Stimulated activated CD8-positive, alpha-beta memory T cell treated with anti-CD3 and anti-CD28 coated beads, Interleukin-15, amount 100 ng/mL, for 48 hours (primary cell): ENCODE data around the gene TMEM181.
"Not testable (repeated sequence)": the region's sequence is repeated elsewhere in the genome, so short reads cannot be mapped to it uniquely, and the experiment has no call there.

Experiments used
- DNase-seq, 2 donors: peaks; one replicate each; pipeline ENCODE4 v3.0.0-alpha.2; 2020; ENCODE audit warnings: low read depth in 2 of 2

The TMEM181 gene, protein sequence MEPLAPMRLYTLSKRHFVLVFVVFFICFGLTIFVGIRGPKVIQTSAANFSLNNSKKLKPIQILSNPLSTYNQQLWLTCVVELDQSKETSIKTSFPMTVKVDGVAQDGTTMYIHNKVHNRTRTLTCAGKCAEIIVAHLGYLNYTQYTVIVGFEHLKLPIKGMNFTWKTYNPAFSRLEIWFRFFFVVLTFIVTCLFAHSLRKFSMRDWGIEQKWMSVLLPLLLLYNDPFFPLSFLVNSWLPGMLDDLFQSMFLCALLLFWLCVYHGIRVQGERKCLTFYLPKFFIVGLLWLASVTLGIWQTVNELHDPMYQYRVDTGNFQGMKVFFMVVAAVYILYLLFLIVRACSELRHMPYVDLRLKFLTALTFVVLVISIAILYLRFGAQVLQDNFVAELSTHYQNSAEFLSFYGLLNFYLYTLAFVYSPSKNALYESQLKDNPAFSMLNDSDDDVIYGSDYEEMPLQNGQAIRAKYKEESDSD

DNA sequence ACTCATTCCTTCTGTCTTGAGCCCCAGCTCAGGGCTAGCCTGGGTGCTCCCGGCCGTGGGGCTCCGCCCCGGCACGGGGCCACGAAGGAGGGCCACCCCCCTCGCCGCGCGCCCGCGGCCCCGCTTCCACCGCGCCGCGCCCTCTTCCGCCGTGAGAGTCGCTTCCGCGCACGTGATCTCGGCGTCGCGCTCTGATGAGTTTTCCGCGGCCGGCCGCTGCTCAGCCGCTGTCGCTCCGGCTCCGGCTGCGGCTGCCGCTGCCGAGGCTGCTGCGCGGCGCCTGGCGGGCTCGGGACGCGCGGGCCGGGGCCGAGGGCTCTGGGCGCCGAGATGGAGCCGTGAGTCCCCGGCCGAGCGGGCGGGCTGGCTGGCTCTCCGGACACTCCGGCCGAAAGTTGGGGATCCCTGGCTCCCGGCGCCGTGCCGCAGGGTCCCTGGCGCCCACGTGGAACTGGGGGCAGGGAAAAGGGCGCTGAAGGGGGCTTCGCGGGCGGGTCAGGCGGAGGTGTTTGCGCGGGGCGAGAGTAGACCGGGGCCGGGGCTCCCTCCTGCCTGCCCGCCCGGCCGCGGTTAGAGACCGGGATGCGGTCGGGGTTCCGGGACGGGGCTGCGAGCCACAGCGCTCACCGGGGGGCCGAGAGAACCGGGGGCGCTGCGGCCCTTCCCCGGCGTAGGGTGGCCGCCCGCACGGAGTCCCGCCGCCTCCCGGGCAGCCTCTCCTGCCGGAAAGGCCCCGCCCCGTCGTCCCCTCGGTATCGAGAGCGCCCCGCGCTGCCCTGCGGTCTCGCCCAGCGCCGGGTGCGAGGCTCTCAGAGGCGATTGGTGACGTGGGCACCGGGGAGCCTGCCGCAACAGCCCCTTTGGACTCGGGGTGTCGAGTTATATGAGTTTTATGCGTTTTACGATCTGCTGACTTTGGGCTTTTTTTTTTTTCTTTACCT, at the start of gene TMEM181:
Gene TMEM181 (plus strand): TSS at position 197 of the 941 bp plus-strand sequence. CDS start 134 bp downstream, at position 331.
- DNase-seq: peak; percentile 77 to 80

DNA sequence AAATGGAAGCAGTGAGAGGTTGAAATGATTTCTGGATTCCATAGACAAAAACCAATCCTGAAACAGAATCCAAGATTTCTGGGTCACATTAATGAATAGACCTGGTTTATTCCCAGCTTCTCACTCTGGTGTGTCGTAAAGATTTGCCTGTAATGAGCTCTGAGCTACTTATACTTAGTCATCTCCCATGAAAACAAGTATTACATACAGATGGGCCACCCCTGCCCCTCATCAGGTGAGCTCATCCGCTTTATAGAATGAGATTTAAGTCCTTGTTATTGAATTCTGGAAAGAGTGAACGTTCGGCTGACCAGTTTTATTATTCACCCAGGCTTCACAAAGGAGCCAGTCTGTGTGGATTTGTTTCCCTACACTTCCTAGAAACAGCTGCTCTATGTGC, 47.1 kb upstream of the TMEM181 start:
- no peak for DNase-seq

DNA sequence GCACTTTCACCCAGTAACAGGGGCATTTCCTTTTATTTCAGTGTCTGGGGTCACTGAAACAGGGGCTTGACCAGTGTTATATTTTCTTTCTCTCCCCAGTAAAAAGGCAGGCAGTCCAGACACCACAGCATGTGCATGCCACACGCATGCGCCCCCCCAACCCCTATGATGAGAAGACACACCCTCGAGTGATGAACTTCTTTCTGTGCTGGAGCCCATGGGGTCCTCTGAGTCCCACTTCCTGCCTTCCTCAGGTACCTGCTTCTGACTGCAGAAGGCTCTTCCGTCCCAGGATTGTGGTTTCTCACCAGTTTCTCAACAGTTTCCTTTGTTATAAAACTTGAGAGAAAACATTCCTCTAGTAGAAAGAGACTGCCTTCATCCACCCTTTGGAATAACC, 45.7 kb upstream of the TMEM181 start:
- DNase-seq: no peak

DNA sequence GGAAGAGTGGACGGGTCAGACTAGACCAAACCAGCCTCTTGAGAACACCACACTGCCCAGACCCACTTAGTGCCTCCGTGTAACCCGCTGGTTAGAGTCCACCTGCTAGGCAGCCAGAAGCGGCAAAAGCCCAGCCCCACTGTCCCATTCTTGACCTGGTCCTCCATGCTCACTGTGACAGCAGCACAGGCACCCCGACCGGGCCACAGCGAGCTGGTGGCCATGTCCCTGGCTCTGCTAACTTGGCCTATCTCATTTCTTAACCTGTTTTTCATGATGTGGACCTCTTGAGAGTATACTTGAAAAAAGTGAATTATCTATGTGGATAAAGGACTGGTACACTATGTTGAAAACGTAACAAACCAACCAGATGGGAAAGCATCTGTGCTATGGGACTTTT, 44.9 kb upstream of the TMEM181 start:
- DNase-seq: no peak

DNA sequence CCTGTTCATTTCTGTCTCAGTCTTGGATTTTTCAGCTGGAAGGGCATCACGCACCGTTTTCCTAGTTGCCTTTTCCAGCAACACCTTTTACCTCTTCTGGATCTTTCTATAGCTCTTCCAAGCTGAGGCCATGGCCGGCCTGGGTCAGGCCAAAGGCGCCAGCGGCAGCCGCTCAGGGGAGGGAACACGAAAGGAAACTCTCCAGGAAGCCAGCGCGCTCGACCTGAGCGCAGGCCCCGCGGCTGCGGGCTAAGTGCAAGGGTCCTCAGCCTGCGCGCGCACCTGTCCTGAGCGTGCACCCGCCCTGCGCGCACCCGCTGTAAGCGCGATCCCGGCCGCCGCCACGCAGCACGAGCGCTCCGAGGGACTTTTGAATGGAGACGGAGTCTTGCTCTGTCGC, 43.8 kb upstream of the TMEM181 start:
- no peak for DNase-seq

DNA sequence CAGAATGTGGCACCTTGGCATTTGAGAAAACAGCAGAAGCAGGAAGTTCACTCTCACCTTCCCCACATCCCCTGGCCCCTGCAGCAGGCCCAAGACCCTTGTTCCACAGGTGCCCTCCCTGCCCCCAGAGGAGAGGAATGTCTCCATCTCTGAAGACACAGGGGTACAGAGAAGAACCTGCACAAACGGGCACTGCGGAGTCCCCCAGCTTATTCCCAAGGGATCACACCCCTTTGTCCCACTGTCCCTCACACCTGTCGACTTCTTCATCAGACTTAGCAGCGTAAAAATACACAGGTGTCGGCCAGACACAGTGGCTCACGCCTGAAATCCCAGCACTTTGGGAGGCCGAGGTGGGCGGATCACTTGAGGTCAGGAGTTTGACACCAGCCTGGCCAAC, 42.9 kb upstream of the TMEM181 start:
- DNase-seq: no peak

DNA sequence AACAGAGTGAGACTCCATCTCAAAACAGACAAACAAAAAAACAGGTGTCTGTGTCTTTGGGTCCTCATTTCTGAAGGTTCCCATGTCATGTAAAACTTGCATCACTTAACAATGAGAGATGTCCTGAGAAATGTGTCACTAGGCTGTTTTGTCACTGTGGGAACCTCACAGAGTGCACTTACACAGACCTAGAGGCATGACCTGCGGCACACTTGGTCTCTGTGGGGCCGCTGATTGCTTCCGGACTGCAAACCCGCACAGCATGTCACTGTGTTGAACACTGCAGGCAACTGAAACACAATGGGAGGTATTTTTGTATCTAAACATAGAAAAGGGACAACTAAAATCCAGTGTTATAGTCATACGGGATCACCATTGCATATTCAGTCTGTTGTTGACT, 42.3 kb upstream of the TMEM181 start:
- DNase-seq: no peak

DNA sequence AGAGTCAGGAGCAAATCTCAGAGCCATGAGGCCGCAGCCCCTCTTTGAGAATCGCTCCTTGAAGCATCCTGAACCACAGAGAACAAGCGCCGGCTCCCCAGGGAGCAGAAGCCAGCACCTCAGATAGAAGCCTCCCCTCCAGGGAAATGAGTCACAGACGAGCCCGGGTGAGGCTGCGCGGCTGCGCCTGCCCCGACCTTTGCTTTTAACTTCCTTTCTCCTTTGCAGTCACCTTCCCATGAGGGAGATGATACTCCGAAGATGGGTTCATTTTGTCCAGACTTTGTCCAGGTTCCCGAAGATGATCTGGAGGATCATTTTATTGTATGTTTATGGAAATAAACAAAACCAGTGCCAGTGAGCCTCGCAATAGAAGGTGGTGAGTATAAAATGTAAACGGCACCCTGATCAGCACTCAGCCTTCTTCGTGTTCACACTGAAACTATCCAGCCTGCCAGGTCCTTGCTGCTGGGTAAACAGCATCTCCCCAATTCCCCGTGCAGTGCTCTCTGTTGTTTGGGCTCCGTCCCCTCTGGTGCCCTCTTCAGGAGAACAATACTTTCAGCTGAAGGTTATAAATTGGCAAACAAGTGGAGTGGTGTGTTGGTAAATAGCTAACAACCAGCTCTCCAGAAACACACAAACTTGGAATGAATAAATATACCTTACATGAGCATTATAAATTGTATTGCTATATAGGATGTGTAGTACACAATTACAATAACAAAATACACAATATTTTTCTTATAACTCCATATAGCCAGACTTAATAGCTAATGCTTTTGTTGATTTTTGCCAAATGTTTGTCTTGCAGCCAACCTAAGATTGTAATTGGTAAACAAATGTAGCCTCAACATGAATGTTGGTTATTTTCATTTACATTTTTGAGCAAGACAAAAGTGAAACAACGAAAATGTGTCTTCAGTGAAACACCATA, 41.4 kb upstream of the TMEM181 start:
- peak; percentile 30 to 35 for DNase-seq

DNA sequence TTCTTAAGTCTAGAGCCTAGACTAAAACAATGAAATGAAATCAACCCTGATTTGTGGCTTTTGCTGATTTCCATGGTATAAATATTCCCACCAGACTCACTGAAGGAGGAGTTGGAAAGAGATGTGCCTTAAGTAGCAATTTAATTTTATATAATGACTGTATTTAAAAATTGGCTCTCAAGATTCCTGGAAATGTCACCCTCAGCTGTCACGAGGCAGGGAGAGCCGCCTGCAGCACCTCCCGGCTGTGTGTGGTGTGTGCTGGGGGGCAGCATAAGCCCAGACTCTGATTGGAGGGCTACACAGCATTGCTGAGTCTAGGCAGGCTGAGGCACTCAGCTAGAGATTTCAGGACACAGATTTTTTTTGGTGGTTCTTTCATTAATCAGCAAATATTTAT, 40.6 kb upstream of the TMEM181 start:
- no peak for DNase-seq

DNA sequence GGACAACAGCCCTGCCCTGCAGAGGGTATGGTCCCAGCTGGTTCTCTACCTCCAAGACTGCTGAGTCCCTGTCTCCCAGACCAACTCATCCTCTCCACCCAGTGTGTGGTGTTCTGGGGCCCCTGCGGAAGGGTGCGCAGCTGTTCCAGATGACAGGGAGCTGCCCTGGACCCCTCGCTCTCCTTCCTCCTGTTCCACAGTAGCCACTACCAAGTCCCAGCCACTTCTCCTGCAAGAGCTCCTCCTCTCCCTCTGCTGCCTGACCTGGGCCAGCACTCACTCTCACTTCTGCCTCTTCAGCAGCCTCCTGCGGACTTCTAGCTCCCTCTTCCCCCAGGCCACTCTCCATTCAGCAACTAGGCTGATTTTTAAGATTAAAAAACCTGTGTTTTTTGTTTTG, 40.1 kb upstream of the TMEM181 start:
- DNase-seq: no peak

DNA sequence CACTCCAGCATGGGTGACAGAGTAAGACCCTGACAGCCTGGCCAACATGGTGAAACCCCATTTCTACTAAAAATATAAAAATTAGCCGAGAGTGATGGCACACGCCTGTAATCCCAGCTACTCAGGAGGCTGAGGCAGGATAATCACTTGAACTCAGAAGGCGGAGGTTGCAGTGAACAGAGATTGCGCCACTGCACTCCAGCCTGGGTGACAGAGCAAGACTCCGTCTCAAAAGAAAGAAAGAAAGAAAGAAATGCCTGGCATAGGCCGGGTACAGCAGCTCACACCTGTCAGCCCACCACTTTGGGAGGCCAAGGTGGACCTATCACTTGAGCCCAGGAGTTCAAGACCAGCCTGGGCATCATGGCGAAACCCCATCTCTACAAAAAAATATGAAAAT, 38.9 kb upstream of the TMEM181 start:
- DNase-seq: not testable (repeated sequence)

DNA sequence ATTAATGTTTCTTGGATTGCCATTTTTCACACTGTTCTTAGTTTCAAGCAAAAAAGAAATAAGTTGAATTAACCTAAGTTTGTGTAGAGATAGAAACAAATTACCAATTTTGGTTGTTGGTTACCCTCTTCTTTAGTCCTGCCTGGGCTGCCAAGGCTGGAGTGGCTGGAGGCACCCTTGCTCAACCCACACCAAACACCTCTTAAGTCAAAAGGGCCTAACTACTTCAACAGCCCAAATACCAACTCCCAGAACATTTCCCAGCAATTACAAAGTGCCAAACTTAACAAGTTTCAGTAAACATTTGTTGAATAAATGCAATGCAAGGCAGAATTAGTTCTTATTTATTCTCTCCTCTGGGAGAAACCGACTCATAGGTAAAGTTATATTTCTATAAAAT, 38.1 kb upstream of the TMEM181 start:
- DNase-seq: no peak

DNA sequence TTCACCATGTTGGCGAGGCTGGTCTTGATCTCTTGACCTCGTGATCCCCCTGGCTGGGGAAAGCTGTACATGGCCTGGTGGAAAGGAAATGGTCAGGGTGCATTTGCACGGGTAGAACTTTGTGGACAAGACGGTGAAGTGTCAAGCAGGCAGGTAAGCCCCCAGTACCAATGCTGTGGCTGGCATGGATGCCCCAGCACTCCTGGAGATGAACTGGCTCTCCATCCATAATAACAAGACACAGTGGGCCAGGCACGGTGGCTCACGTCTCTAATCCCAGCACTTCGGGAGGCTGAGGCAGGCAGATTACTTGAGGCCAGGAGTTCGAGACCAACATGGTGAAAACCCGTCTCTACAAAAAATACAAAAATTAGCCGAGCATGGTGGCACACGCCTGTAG, 37.3 kb upstream of the TMEM181 start:
- DNase-seq: no peak

DNA sequence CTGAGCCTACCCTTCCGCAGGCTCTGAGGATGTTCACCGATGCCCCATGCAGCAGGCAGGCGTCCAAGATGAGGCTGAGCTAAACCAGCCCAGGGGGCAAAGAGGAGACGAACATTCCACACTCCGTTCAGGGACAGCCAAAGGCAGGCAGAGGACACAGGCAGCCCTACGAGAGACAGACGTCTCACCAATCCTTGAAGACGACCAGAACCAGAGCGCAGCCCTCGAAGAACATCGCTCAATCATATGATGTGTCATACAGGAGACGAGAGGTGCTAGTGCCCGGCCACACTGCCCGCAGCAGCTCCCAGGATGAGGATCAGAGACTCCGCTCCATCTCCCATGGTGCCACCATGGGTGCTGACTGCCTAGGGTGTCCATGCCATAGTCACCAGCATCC, 35.6 kb upstream of the TMEM181 start:
- DNase-seq: no peak

DNA sequence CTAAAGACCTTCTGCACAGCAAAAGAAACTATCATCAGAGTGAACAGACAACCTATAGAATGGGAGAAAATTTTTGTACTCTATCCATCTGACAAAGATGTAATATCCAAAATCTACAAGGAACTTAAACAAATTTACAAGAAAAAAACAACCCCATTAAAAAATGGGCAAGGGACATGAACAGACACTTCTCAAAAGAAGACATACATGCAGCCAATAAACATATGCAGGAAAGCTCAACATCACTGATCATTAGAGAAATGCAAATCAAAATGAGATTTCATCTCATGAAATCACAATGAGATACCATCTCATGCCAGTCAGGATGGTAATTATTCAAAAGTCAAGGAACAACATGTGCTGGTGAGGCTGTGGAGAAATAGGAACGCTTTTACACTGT, 32.0 kb upstream of the TMEM181 start:
- not testable (repeated sequence) for DNase-seq

DNA sequence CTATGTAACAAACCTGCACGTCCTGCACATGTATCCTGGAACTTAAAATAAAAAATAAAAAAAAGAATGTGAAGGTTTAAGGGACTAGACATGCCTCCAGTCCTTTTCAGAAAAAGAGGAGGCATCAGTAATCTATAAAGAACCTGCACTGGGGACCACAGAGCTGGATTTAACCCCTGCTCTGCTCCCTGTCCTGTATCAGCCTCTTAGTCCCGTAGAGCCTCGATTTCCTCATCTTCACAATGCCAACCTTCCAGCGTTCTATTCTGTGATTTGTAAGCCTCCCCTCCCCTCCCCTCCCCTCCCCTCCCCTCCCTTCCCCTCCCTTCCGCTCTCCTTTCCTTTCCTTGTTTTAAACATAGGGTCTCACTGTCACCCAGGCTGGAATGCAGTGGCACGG, 31.1 kb upstream of the TMEM181 start:
- no peak for DNase-seq

DNA sequence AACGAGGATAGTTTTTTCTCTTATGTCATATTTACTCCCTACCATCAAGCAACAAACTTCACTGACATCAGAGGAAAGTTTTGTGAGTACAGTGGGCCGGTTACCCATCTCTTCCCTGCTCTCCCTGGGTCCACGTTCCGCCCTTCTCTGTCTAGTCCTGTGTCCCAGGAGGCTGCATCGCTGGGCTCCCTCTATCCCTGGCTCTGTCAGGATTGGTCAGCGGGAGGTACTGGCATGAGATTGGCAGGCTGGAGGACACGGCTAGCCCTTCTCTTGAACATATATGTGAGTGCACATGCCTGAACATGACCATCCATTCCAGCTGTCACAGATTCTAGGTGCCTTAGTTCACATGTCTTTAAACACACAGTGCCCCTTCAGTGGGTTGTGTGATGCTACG, 30.3 kb upstream of the TMEM181 start:
- DNase-seq: no peak

DNA sequence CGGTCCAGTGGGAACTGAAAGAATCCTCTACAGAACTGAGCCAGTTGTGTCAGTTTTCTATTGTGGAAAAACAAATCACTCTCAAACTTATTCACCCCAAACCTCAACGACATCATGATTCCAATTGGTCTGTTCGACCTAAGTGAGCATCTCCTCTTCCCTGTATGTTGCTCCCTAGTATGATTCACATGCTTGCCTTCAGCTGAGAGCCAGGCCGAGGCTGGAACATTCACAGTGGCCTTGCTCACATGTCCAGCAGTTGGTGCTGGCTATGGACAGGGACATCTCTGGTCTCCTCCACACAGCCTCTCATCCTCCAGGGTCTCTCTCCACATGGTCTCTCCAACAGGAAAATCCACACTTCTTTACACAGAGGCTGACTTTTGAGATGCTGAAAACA, 28.3 kb upstream of the TMEM181 start:
- DNase-seq: no peak

DNA sequence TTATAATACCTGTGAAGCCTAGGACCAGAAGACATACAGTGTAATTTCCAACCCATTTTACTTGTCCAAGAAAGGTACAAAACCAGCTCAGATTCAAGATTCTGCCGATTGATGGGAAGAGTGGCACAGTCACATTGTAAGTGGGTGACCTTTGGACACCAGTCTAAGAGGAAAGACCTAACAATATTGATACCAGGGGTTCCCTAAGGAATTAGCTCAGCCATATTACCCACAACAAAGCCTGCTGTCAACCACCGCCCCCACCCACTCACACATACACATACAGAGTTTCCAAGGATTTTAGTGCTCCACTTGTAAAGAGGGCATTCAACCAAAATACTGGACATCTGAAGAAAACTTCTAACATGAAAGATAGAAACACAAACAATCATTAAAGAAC, 27.9 kb upstream of the TMEM181 start:
- no peak for DNase-seq

DNA sequence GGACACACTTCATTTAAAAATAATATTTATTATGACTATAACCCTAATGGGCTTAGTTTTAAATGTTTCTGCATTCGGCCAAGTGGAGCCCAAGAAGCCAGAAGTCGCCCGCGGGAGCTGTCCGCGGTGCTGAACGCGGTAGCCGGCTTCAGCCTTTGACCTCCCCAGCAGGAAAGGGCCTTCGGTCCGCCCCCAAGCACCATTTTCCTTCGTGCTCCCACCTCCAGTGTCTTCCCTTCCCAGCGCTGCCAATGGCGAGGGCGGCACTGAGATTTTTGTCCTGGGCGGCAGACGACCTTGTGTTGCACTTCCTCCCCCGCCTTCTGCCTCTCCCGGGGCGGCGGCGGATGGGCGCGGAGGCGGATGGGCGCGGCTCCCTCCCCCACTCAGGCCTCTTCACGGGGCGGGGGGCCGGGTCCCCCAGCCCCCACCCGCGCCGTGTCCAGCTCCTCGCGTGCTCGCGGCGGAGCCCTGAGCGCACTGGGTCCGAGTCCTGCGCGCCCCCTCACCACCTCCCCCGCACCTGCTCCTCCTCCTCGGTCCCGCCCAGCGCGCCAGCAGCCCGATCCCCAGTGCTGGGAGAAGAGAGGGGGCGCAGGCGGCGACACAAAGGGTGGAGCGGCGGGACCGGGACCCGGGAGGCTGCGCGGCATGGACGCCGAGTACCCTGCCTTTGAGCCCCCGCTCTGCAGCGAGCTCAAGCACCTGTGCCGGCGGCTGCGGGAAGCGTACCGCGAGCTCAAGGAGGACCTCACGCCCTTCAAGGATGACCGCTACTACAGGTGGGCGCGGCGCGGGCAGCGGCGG, 23.6 kb upstream of the TMEM181 start:
- DNase-seq: peak; percentile 38 to 45
